HCT116 (cell line): Measurements from ENCODE around the gene SND1. TPM values are rescaled to one million over a fixed set of nuclear protein-coding genes. Genes with fewer than 3 reads are reported as not detected.

Experiments
- ATAC-seq: fragments of 200-7000 bp; cut with Tn5 transposase; 2 replicates; pipeline ENCODE4 v1.9.1; 2020; ENCODE audit warnings: mild to moderate bottlenecking, moderate library complexity
- BruUV-seq: library from RNA; stranded (reverse); fragments of 400-500 nt; replicated peaks from 2 replicates; lab custom pipeline; 2021; lab: Mats Ljungman, UMichigan
- CTCF ChIA-PET: fragments of 300-600 bp; sonication (Branson Sonifier 250); formaldehyde crosslinking; loops from one replicate; lab custom pipeline; 2021; ENCODE audit warnings: antibody characterized with exemption; lab: Charles Lee
- POLR2A ChIA-PET: fragments of 300-600, 350-600 bp; sonication (Branson Sonifier 250); formaldehyde crosslinking; loops from one replicate; lab custom pipeline; 2021; ENCODE audit warnings: antibody characterized with exemption; lab: Charles Lee
- RAD21 ChIA-PET, 2 experiments: fragments of 300-600 bp; sonication (Branson Sonifier 250); formaldehyde crosslinking; loops; one replicate each; lab custom pipeline; 2023; ENCODE audit warnings: low total read pairs in 2 of 2; ENCODE audit not compliant: uncharacterized antibody in 2 of 2, unreplicated experiment in 2 of 2, low non-redundant PET in 1 of 2; lab: Charles Lee
- DNase-seq: peaks from one replicate; pipeline ENCODE4 v3.0.0-alpha.2; 2010; ENCODE audit warnings: low read depth, low spot score
- H2AFZ ChIP-seq: fragments of 200-600 bp; shearing (Covaris generic), sonication (generic); 2 replicates; pipeline ENCODE4 v1.6.1; 2017; ENCODE audit warnings: low read depth, mixed run types, mixed read lengths, antibody characterized with exemption, low read length; ENCODE audit not compliant: poor library complexity, severe bottlenecking
- H3K27ac ChIP-seq: 2 replicates; pipeline ENCODE4 v1.5.1; 2012; ENCODE audit warnings: low read depth, low read length
- H3K27me3 ChIP-seq: fragments of 200-600 bp; sonication (generic); 2 replicates; pipeline ENCODE4 v1.6.1; 2016; ENCODE audit warnings: mixed run types, low read length, mixed read lengths; ENCODE audit not compliant: insufficient read depth
- H3K36me3 ChIP-seq, 2 experiments: fragments of 200-500 bp in 1 of 2; fragments of 200-600 bp in 1 of 2; sonication (Bioruptor generic) in 1 of 2; sonication (generic) in 1 of 2; 2 replicates each; pipeline versions ENCODE4 v1.5.1 to v1.6.1; 2014 to 2016; ENCODE audit warnings: low read length in 2 of 2, inconsistent platforms in 1 of 2, mixed read lengths in 1 of 2, mixed run types in 1 of 2; ENCODE audit not compliant: insufficient read depth in 2 of 2, control insufficient read depth in 1 of 2
- H3K4me1 ChIP-seq, 2 experiments: fragments of 200-600 bp in 1 of 2; sonication (generic) in 1 of 2; 2 replicates each; pipeline versions ENCODE4 v1.5.1 to v1.6.1; 2012 to 2017; ENCODE audit warnings: low read length in 2 of 2, inconsistent platforms in 1 of 2, mild to moderate bottlenecking in 1 of 2, mixed read lengths in 1 of 2, mixed run types in 1 of 2, moderate library complexity in 1 of 2; ENCODE audit not compliant: insufficient read depth in 2 of 2, control insufficient read depth in 1 of 2
- H3K4me2 ChIP-seq: fragments of 200-600 bp; sonication (generic); 2 replicates; pipeline ENCODE4 v1.6.1; 2017; ENCODE audit warnings: mixed run types, low read length, mixed read lengths
- H3K4me3 ChIP-seq, 2 experiments: fragments of 200-600 bp in 1 of 2; sonication (generic) in 1 of 2; replicated peaks in 1 of 2; 2 replicates each; pipeline ENCODE4 v1.5.1; 2011 to 2016; ENCODE audit warnings: low read length in 2 of 2, control low read depth in 1 of 2, low read depth in 1 of 2, mild to moderate bottlenecking in 1 of 2, mixed read lengths in 1 of 2, mixed run types in 1 of 2
- H3K79me2 ChIP-seq: fragments of 200-600 bp; sonication (generic); 2 replicates; pipeline ENCODE4 v1.6.1; 2017; ENCODE audit warnings: mild to moderate bottlenecking, mixed run types, low read length, moderate library complexity, mixed read lengths; ENCODE audit not compliant: insufficient read depth
- H3K9ac ChIP-seq: fragments of 200-600 bp; sonication (generic); 2 replicates; pipeline ENCODE4 v1.6.1; 2016; ENCODE audit warnings: low read length, mixed read lengths
- H3K9me2 ChIP-seq: fragments of 200-600 bp; sonication (generic), shearing (Covaris generic); 2 replicates; pipeline ENCODE4 v1.6.1; 2017; ENCODE audit warnings: mixed run types, mild to moderate bottlenecking, moderate library complexity; ENCODE audit not compliant: insufficient read depth
- H3K9me3 ChIP-seq, 2 experiments: fragments of 200-500 bp in 1 of 2; fragments of 200-600 bp in 1 of 2; sonication (Bioruptor generic) in 1 of 2; sonication (generic) in 1 of 2; 2 replicates each; pipeline ENCODE4 v1.6.1; 2014 to 2017; ENCODE audit warnings: low read length in 2 of 2, mixed read lengths in 2 of 2, inconsistent platforms in 1 of 2, low read depth in 1 of 2, mild to moderate bottlenecking in 1 of 2, mixed run types in 1 of 2, moderate library complexity in 1 of 2; ENCODE audit not compliant: control insufficient read depth in 1 of 2, insufficient read depth in 1 of 2
- H4K20me1 ChIP-seq: fragments of 200-600 bp; sonication (generic), shearing (Covaris generic); 2 replicates; pipeline ENCODE4 v1.6.1; 2017; ENCODE audit warnings: mixed run types, mild to moderate bottlenecking, moderate library complexity; ENCODE audit not compliant: insufficient read depth
- CBX3 ChIP-seq: IDR thresholded peaks from 2 replicates; pipeline ENCODE4 v1.6.1; 2012; ENCODE audit warnings: low read depth
- CEBPB ChIP-seq: IDR thresholded peaks from 2 replicates; pipeline ENCODE4 v1.6.1; 2012; ENCODE audit warnings: low read depth
- EGR1 ChIP-seq: IDR thresholded peaks from 2 replicates; pipeline ENCODE4 v1.6.1; 2012; ENCODE audit warnings: low read depth
- ELF1 ChIP-seq: IDR thresholded peaks from 2 replicates; pipeline ENCODE4 v1.6.1; 2012; ENCODE audit warnings: low read depth, borderline replicate concordance
- EZH2 ChIP-seq: fragments of 200-600 bp; sonication (generic); IDR thresholded peaks from 2 replicates; pipeline ENCODE4 v1.6.1; 2017; ENCODE audit warnings: antibody characterized with exemption, mixed run types
- EZH2phosphoT487 ChIP-seq: fragments of 200-600 bp; IDR thresholded peaks from 2 replicates; pipeline ENCODE4 v1.6.1; 2018; ENCODE audit warnings: antibody characterized with exemption, borderline replicate concordance
- FOSL1 ChIP-seq: IDR thresholded peaks from 2 replicates; pipeline ENCODE4 v1.6.1; 2012; ENCODE audit warnings: low read depth
- JUND ChIP-seq: IDR thresholded peaks from 2 replicates; pipeline ENCODE4 v1.6.1; 2012
- POLR2AphosphoS5 ChIP-seq: IDR thresholded peaks from 2 replicates; pipeline ENCODE4 v1.6.1; 2011; ENCODE audit warnings: mild to moderate bottlenecking, low read depth, low read length, moderate library complexity
- RAD21 ChIP-seq: IDR thresholded peaks from 2 replicates; pipeline ENCODE4 v1.6.1; 2012; ENCODE audit warnings: low read depth, mild to moderate bottlenecking
- SIN3A ChIP-seq: IDR thresholded peaks from 2 replicates; pipeline ENCODE4 v1.6.1; 2012; ENCODE audit warnings: low read depth
- SP1 ChIP-seq: IDR thresholded peaks from 2 replicates; pipeline ENCODE4 v1.6.1; 2012; ENCODE audit warnings: low read depth
- SRF ChIP-seq: IDR thresholded peaks from 2 replicates; pipeline ENCODE4 v1.6.1; 2012; ENCODE audit warnings: low read depth
- TCF7L2 ChIP-seq: IDR thresholded peaks from 2 replicates; pipeline ENCODE4 v1.7.0; 2011; ENCODE audit warnings: borderline replicate concordance, inconsistent platforms; ENCODE audit not compliant: insufficient read depth, insufficient read length; ENCODE audit errors: extremely low read depth
- YY1 ChIP-seq: IDR thresholded peaks from 2 replicates; pipeline ENCODE4 v1.6.1; 2011; ENCODE audit warnings: low read length, low read depth, moderate library complexity, mild to moderate bottlenecking; ENCODE audit not compliant: insufficient replicate concordance; ENCODE audit errors: extremely low read depth
- ZNF274 ChIP-seq: fragments of 200-500 bp; sonication (Bioruptor generic); IDR thresholded peaks from 2 replicates; pipeline ENCODE4 v1.6.1; 2014; ENCODE audit warnings: mild to moderate bottlenecking, low read depth, low read length, inconsistent platforms
- intact Hi-C: fragments of 100-400 bp; cut with micrococcal nuclease; formaldehyde crosslinking; loops from 2 replicates; pipeline ENCODE4 v1.10.0; 2022
- total RNA-seq: library from RNA; stranded (reverse); gene quantifications from one replicate; pipeline ENCODE4 v1.2.1, GENCODE V29; 2021; ENCODE audit not compliant: unreplicated experiment
- TF ChIP-seq, protein P1 (sequence below): IDR thresholded peaks from 2 replicates; pipeline ENCODE4 v1.6.1; 2012; ENCODE audit warnings: low read depth
- TF ChIP-seq, protein P2 (sequence below), 3 experiments: fragments of 200-600 bp in 1 of 3; sonication (generic) in 1 of 3; IDR thresholded peaks in 2 of 3; conservative IDR thresholded peaks in 1 of 3; 2 replicates each; pipeline ENCODE4 v1.5.1; 2012 to 2017; ENCODE audit warnings: low read depth in 2 of 3, low read length in 2 of 3, antibody characterized with exemption in 1 of 3, borderline replicate concordance in 1 of 3, control low read depth in 1 of 3, mild to moderate bottlenecking in 1 of 3, mixed read lengths in 1 of 3, mixed run types in 1 of 3, moderate library complexity in 1 of 3; ENCODE audit not compliant: insufficient read depth in 1 of 3
- TF ChIP-seq, protein P3 (sequence below): IDR thresholded peaks from 2 replicates; pipeline ENCODE4 v1.6.1; 2012
- TF ChIP-seq, protein P4 (sequence below): IDR thresholded peaks from 2 replicates; pipeline ENCODE4 v1.6.1; 2011; ENCODE audit warnings: mild to moderate bottlenecking, low read length, moderate library complexity; ENCODE audit not compliant: insufficient replicate concordance; ENCODE audit errors: extremely low read depth

Gene SND1
- total RNA-seq, 1 experiment from 2014 or later = 169 TPM

DNA sequence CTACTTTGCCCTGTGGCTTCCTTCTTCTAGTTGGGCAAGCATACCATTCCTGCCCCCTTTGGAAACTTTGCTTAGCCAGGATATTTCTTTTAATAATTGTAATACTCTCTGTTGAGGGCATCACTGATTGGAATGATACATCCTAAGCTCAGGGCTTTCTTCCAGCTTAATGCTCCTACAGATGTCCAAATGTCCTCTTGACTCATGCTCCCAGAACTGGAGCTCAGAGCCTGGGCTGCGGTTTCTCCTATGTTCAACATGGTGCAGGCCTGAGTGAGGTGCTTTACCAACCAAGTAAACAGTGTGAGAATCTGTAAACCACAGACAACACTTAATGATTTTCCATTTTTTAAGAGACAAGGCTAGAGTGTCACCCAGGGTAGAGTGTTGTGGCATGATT lies 270.7 kb downstream of the SND1 start:
- Histone ChIP-seq H3K4me3 (no peak overlapping the region), H3K9ac (no peak overlapping the region), H4K20me1 (no peaks in the 10 kb centered on the region), H3K36me3 (no peaks in the 10 kb centered on the region), H3K4me1 (no peaks in the 10 kb centered on the region), H3K79me2 (peaks cover 19% of the 10 kb centered on the region), H2AFZ (no peak overlapping the region), H3K9me3 (no peaks in the 10 kb centered on the region), H3K9me2 (no peaks in the 10 kb centered on the region), H3K27me3 (no peaks in the 10 kb centered on the region), H3K4me2 (no peak overlapping the region), H3K27ac (no peak overlapping the region)
- no TSS peak for BruUV-seq
- intact Hi-C loops = no loop called here
- ChIA-PET POLR2A (no interaction called here), CTCF (no interaction called here), RAD21 (no interaction called here)
- ATAC-seq (no peak), DNase-seq (no peak)
- TF ChIP-seq CEBPB = no peak
- TF ChIP-seq TCF7L2 = no peak
- TF ChIP-seq, protein P1, sequence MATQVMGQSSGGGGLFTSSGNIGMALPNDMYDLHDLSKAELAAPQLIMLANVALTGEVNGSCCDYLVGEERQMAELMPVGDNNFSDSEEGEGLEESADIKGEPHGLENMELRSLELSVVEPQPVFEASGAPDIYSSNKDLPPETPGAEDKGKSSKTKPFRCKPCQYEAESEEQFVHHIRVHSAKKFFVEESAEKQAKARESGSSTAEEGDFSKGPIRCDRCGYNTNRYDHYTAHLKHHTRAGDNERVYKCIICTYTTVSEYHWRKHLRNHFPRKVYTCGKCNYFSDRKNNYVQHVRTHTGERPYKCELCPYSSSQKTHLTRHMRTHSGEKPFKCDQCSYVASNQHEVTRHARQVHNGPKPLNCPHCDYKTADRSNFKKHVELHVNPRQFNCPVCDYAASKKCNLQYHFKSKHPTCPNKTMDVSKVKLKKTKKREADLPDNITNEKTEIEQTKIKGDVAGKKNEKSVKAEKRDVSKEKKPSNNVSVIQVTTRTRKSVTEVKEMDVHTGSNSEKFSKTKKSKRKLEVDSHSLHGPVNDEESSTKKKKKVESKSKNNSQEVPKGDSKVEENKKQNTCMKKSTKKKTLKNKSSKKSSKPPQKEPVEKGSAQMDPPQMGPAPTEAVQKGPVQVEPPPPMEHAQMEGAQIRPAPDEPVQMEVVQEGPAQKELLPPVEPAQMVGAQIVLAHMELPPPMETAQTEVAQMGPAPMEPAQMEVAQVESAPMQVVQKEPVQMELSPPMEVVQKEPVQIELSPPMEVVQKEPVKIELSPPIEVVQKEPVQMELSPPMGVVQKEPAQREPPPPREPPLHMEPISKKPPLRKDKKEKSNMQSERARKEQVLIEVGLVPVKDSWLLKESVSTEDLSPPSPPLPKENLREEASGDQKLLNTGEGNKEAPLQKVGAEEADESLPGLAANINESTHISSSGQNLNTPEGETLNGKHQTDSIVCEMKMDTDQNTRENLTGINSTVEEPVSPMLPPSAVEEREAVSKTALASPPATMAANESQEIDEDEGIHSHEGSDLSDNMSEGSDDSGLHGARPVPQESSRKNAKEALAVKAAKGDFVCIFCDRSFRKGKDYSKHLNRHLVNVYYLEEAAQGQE = no peak
- TF ChIP-seq SRF = no peak
- TF ChIP-seq ELF1 = no peak
- TF ChIP-seq YY1 = no peak
- TF ChIP-seq, protein P2, sequence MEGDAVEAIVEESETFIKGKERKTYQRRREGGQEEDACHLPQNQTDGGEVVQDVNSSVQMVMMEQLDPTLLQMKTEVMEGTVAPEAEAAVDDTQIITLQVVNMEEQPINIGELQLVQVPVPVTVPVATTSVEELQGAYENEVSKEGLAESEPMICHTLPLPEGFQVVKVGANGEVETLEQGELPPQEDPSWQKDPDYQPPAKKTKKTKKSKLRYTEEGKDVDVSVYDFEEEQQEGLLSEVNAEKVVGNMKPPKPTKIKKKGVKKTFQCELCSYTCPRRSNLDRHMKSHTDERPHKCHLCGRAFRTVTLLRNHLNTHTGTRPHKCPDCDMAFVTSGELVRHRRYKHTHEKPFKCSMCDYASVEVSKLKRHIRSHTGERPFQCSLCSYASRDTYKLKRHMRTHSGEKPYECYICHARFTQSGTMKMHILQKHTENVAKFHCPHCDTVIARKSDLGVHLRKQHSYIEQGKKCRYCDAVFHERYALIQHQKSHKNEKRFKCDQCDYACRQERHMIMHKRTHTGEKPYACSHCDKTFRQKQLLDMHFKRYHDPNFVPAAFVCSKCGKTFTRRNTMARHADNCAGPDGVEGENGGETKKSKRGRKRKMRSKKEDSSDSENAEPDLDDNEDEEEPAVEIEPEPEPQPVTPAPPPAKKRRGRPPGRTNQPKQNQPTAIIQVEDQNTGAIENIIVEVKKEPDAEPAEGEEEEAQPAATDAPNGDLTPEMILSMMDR (IDR thresholded peaks at IDR 0.05 in 2 of 3, conservative IDR thresholded peaks at IDR 0.05 in 1 of 3; ENCODE audit: borderline replicate concordance in 1 of 3, insufficient read depth in 1 of 3, low read depth in 2 of 3, low read length in 2 of 3) = no peak
- no peak for TF ChIP-seq POLR2AphosphoS5
- no peak for TF ChIP-seq RAD21
- TF ChIP-seq, protein P3, sequence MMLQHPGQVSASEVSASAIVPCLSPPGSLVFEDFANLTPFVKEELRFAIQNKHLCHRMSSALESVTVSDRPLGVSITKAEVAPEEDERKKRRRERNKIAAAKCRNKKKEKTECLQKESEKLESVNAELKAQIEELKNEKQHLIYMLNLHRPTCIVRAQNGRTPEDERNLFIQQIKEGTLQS = no peak
- TF ChIP-seq JUND = no peak
- no peak for TF ChIP-seq EZH2phosphoT487
- no peak for TF ChIP-seq EGR1
- TF ChIP-seq, protein P4, sequence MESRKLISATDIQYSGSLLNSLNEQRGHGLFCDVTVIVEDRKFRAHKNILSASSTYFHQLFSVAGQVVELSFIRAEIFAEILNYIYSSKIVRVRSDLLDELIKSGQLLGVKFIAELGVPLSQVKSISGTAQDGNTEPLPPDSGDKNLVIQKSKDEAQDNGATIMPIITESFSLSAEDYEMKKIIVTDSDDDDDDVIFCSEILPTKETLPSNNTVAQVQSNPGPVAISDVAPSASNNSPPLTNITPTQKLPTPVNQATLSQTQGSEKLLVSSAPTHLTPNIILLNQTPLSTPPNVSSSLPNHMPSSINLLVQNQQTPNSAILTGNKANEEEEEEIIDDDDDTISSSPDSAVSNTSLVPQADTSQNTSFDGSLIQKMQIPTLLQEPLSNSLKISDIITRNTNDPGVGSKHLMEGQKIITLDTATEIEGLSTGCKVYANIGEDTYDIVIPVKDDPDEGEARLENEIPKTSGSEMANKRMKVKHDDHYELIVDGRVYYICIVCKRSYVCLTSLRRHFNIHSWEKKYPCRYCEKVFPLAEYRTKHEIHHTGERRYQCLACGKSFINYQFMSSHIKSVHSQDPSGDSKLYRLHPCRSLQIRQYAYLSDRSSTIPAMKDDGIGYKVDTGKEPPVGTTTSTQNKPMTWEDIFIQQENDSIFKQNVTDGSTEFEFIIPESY = no peak
- TF ChIP-seq SIN3A = no peak
- TF ChIP-seq ZNF274 = no peak
- no peak for TF ChIP-seq EZH2
- no peak for TF ChIP-seq SP1
- TF ChIP-seq FOSL1 = no peak
- no peak for TF ChIP-seq CBX3
